Mesothelial cell of epicardium (in vitro differentiated cells): ENCODE results near the gene PLA2G2C. TPM values are rescaled to one million over a fixed set of nuclear protein-coding genes. Genes with fewer than 3 reads are reported as not detected.

Experiments used
- DNase-seq, 2 experiments: peaks; one replicate each; pipeline ENCODE4 v3.0.0; 2021; ENCODE audit warnings: low spot score in 2 of 2; ENCODE audit not compliant: unreplicated experiment in 2 of 2
- H3K27ac Mint-ChIP-seq: 2 replicates; pipeline ENCODE4 v1.8.0; 2021; ENCODE audit warnings: mixed read lengths
- H3K27me3 Mint-ChIP-seq: 2 replicates; pipeline ENCODE4 v1.8.0; 2021; ENCODE audit warnings: low read depth, mixed read lengths
- H3K36me3 Mint-ChIP-seq: 2 replicates; pipeline ENCODE4 v1.8.0; 2021; ENCODE audit warnings: mixed read lengths
- H3K4me1 Mint-ChIP-seq: 2 replicates; pipeline ENCODE4 v1.8.0; 2021; ENCODE audit warnings: mixed read lengths
- H3K4me3 Mint-ChIP-seq: 2 replicates; pipeline ENCODE4 v1.8.0; 2021; ENCODE audit warnings: mild to moderate bottlenecking, moderate library complexity, mixed read lengths
- H3K9me3 Mint-ChIP-seq: 2 replicates; pipeline ENCODE4 v1.8.0; 2021; ENCODE audit warnings: mixed read lengths
- CTCF ChIP-seq: fragments of 200-600 bp; sonication (generic); IDR thresholded peaks from one replicate; pipeline ENCODE4 v1.5.0; 2021; ENCODE audit warnings: antibody characterized with exemption; ENCODE audit not compliant: unreplicated experiment
- total RNA-seq: library from RNA; stranded (reverse); gene quantifications from 3 replicates; pipeline ENCODE4 v1.2.1, GENCODE V29; 2021

The PLA2G2C gene
- total RNA-seq, 1 donor from 2014 or later = 0.40 TPM

- H3K36me3 Mint-ChIP-seq = no peaks in the 10 kb centered on the region
- no peaks in the 10 kb centered on the region for H3K9me3 Mint-ChIP-seq
- TF ChIP-seq CTCF = no peak
- no peak for DNase-seq
- peaks cover 36% of the 10 kb centered on the region for H3K27me3 Mint-ChIP-seq
- H3K4me1 Mint-ChIP-seq = peaks cover 28% of the 10 kb centered on the region
- no peak overlapping the region for H3K27ac Mint-ChIP-seq
- no peak overlapping the region for H3K4me3 Mint-ChIP-seq
Measured at GRCh38 chr1:20229171-20229570, 42.9 kb upstream of the PLA2G2C start.

- Mint-ChIP-seq H3K27ac (no peak overlapping the region), H3K36me3 (no peaks in the 10 kb centered on the region), H3K4me3 (no peak overlapping the region), H3K4me1 (peaks cover 24% of the 10 kb centered on the region), H3K9me3 (no peaks in the 10 kb centered on the region), H3K27me3 (peaks cover 42% of the 10 kb centered on the region)
- no peak for TF ChIP-seq CTCF
- no peak for DNase-seq
Measured at GRCh38 chr1:20228314-20228825, 42.1 kb upstream of the PLA2G2C start.

GRCh38 chr1:20227704-20228103, 41.4 kb upstream of the PLA2G2C start:
- Mint-ChIP-seq H3K27me3 (peaks cover 47% of the 10 kb centered on the region), H3K4me3 (no peak overlapping the region)
- no peak for DNase-seq

GRCh38 chr1:20224546-20224945, 38.2 kb upstream of the PLA2G2C start:
- DNase-seq = no peak
- TF ChIP-seq CTCF = no peak
- Mint-ChIP-seq H3K36me3 (no peaks in the 10 kb centered on the region), H3K9me3 (no peaks in the 10 kb centered on the region), H3K4me1 (peaks cover 16% of the 10 kb centered on the region), H3K27me3 (peaks cover 55% of the 10 kb centered on the region), H3K27ac (no peak overlapping the region), H3K4me3 (no peak overlapping the region)

More at GRCh38 chr1:20227704-20228103, 41.4 kb upstream of the PLA2G2C start:
- Mint-ChIP-seq H3K9me3 (no peaks in the 10 kb centered on the region), H3K4me1 (peaks cover 22% of the 10 kb centered on the region), H3K36me3 (no peaks in the 10 kb centered on the region), H3K27ac (no peak overlapping the region)
- TF ChIP-seq CTCF = no peak

- no peak overlapping the region for H3K4me3 Mint-ChIP-seq
- TF ChIP-seq CTCF = no peak
Measured at GRCh38 chr1:20223551-20224419, 37.5 kb upstream of the PLA2G2C start.

More at GRCh38 chr1:20223551-20224419, 37.5 kb upstream of the PLA2G2C start:
- H3K27me3 Mint-ChIP-seq = peaks cover 48% of the 10 kb centered on the region
- no peak for DNase-seq
- H3K9me3 Mint-ChIP-seq = no peaks in the 10 kb centered on the region
- peaks cover 12% of the 10 kb centered on the region for H3K4me1 Mint-ChIP-seq
- H3K27ac Mint-ChIP-seq = no peak overlapping the region
- no peaks in the 10 kb centered on the region for H3K36me3 Mint-ChIP-seq
